ENCODE measurements around the gene ATP2A1.

Gene ATP2A1

DNA sequence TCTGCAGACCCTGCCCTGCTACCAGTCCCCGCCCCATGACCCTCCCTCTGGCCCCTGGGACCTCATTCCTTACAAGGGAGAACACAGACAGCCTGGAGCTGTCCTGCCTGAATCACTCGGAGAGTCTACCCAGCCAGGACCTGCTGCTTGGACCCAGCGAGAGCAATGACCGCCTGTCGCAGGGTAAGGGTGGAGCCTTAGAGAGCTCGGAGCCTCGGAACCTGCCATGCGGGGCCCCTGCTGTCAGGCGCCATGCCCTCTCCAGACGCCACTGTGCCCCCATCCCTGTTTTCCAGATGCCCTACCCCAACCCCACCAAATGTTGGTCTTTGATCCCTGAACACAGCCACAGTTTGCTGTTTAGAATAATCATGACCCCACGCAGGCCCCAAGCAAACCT, 9.1 kb upstream of the ATP2A1 start:
- Histone ChIP-seq H2AFZ (no peak overlapping the region), H3K4me2 (ENCODE audit: low read length) (no peak overlapping the region), H3K27me3 (ENCODE audit: control insufficient read depth, insufficient read depth, low read length) (no peaks in the 10 kb centered on the region), H3K4me3 (ENCODE audit: low read depth, low read length) (no peak overlapping the region), H3K36me3 (ENCODE audit: control insufficient read depth, insufficient read depth, low read length) (no peaks in the 10 kb centered on the region), H3K27ac (no peak overlapping the region), H3K79me2 (no peaks in the 10 kb centered on the region), H3K4me1 (no peaks in the 10 kb centered on the region), H3K9me3 (ENCODE audit: control insufficient read depth, low read length) (no peaks in the 10 kb centered on the region), H3K9ac (no peak overlapping the region)
- TF ChIP-seq, protein P1, sequence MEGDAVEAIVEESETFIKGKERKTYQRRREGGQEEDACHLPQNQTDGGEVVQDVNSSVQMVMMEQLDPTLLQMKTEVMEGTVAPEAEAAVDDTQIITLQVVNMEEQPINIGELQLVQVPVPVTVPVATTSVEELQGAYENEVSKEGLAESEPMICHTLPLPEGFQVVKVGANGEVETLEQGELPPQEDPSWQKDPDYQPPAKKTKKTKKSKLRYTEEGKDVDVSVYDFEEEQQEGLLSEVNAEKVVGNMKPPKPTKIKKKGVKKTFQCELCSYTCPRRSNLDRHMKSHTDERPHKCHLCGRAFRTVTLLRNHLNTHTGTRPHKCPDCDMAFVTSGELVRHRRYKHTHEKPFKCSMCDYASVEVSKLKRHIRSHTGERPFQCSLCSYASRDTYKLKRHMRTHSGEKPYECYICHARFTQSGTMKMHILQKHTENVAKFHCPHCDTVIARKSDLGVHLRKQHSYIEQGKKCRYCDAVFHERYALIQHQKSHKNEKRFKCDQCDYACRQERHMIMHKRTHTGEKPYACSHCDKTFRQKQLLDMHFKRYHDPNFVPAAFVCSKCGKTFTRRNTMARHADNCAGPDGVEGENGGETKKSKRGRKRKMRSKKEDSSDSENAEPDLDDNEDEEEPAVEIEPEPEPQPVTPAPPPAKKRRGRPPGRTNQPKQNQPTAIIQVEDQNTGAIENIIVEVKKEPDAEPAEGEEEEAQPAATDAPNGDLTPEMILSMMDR (IDR thresholded peaks at IDR 0.05): no peak

DNA sequence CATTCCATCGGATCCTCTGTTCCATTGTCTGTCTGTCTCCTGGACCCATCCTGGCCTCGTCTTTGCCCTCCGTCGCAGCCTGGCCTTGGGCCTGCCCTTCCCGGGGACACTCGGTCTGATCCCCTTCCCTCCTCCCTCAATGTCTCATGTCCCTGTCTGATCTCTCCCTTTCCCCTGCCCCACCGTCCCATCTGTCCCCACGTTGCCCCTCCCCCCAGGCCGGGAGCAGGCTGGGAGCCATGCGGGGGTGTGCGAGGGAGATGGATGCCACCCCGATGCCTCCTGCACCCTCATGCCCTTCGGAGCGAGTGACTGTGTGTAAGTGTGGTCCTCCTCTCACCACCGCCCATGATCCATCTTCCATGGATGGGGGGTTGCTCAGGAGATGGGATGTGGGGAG, 5.3 kb upstream of the ATP2A1 start:
- Histone ChIP-seq H3K79me2 (no peaks in the 10 kb centered on the region), H3K4me1 (no peaks in the 10 kb centered on the region), H3K4me2 (ENCODE audit: low read length) (no peak overlapping the region), H3K36me3 (ENCODE audit: control insufficient read depth, insufficient read depth, low read length) (no peaks in the 10 kb centered on the region), H3K9me3 (ENCODE audit: control insufficient read depth, low read length) (no peaks in the 10 kb centered on the region), H3K9ac (no peak overlapping the region), H3K27ac (no peak overlapping the region), H3K4me3 (ENCODE audit: low read depth, low read length) (no peak overlapping the region), H3K27me3 (ENCODE audit: control insufficient read depth, insufficient read depth, low read length) (no peaks in the 10 kb centered on the region), H2AFZ (no peak overlapping the region)
- TF ChIP-seq, protein P1 (IDR thresholded peaks at IDR 0.05): no peak

DNA sequence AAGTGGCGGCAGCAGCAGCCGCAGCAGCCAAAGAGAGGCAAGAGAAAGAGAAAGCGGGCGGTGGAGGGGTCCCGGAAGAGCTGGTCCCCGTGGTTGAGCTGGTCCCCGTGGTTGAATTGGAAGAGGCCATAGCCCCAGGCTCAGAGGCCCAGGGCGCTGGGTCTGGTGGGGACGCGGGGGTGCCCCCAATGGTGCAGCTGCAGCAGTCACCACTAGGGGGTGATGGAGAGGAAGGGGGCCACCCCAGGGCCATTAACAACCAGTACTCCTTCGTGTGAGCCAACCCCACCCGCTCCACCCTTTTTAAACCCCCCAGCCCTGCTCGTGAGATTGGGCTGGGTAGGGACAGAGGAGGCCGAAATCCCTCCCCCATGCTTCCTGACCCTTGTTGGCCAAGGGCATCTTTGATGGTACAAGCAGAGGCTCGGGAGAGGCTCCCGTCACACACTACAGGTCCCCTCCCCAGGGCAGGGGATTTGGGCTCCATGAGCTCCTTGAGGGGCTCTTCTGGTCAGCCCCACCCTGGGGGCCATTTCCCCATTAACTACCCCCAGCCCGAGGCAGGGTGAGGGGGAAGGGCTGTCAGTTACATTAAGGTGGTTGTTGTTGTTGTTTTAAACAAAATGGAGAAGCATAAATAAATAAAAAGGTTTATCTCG, 4.6 kb upstream of the ATP2A1 start:
- Histone ChIP-seq H3K27ac (no peak overlapping the region), H3K36me3 (ENCODE audit: control insufficient read depth, insufficient read depth, low read length) (no peaks in the 10 kb centered on the region), H3K4me1 (no peaks in the 10 kb centered on the region), H3K79me2 (no peaks in the 10 kb centered on the region), H3K4me2 (ENCODE audit: low read length) (no peak overlapping the region), H3K27me3 (ENCODE audit: control insufficient read depth, insufficient read depth, low read length) (no peaks in the 10 kb centered on the region), H2AFZ (no peak overlapping the region), H3K9ac (no peak overlapping the region), H3K9me3 (ENCODE audit: control insufficient read depth, low read length) (no peaks in the 10 kb centered on the region), H3K4me3 (ENCODE audit: low read depth, low read length) (no peak overlapping the region)
- TF ChIP-seq, protein P1 (IDR thresholded peaks at IDR 0.05): peak; percentile 61

DNA sequence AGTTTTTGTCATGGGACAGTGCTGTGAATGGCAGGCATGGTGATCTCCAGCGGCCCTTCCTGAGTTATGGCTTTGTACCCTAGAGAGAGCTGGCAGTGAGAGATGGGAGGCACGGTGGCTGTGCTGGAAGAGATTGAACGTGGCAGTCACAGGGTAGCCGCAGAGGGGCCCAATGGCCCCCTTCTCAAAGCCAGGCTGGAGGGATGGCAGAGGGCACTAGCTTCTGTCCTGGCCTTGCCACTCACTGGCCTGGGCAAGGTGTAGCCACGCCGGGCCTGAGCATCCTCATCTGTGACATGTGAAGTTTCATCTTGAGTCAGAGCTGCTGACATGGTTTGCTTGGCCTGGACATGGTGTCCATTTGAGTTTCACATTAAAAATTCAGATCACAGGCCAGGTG, 3.9 kb upstream of the ATP2A1 start:
- no peak overlapping the region for H3K9ac ChIP-seq
- H3K27me3 ChIP-seq (ENCODE audit: control insufficient read depth, insufficient read depth, low read length): no peaks in the 10 kb centered on the region
- no peak overlapping the region for H3K4me3 ChIP-seq (ENCODE audit: low read depth, low read length)
- H3K36me3 ChIP-seq (ENCODE audit: control insufficient read depth, insufficient read depth, low read length): no peaks in the 10 kb centered on the region
- no peaks in the 10 kb centered on the region for H3K9me3 ChIP-seq (ENCODE audit: control insufficient read depth, low read length)
- H3K79me2 ChIP-seq: no peaks in the 10 kb centered on the region
- TF ChIP-seq, protein P1 (IDR thresholded peaks at IDR 0.05): no peak
- no peak overlapping the region for H3K4me2 ChIP-seq (ENCODE audit: low read length)
- H3K27ac ChIP-seq: no peak overlapping the region
- no peak overlapping the region for H2AFZ ChIP-seq
- no peaks in the 10 kb centered on the region for H3K4me1 ChIP-seq
